Hematopoietic multipotent progenitor cell treated with erythropoietin and hydrocortisone succinate and interleukin-3 and kit ligand, for 8 days (in vitro differentiated cells): ENCODE data around the gene CSF1R.
A peak's percentile ranks its signal among the peaks of the same experiment; 100 is the strongest.

Source experiments
- DNase-seq: peaks from one replicate; pipeline ENCODE4 v3.0.0-alpha.2; 2015

Gene CSF1R

DNA sequence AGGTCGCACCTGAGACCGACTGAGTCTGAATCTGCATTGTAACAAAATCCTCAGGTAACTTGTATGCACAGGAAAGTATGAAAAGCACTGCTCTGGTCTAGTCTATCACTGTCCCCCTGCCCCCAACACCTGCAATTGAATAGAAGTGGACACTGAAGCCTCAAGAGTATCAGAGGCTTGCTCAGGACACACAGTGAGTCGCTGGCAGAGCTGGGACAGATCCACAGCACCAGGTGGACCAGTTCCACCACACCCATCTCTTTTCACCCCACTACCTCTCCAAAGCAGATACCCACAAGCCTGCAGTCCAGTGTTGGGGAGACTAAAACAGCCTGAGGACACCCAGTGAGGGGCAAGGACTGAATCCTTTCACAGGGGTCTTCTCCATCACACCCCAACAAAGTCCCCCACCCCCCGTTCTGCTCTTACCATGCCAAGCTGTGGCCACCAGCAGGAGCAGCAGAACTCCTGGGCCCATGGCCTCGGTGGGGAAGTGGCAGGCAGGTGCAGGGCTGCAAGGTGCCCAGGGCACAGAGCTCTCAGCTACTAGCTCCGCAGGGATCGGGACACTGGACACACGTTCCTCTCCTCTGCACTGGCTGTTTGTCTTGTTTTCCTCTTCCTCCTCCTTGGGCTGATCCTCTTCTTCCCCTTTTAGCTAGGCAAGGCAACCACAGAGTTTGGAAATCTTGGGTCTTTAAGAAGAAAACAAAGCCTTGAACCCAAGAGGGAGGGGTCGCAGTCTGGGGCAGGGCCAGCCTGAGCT, at the start of gene CSF1R:
TSS of gene CSF1R (minus strand) at position 605 of the 766 bp plus-strand sequence. CDS start at position 478, 127 bp downstream.
- no peak for DNase-seq

DNA sequence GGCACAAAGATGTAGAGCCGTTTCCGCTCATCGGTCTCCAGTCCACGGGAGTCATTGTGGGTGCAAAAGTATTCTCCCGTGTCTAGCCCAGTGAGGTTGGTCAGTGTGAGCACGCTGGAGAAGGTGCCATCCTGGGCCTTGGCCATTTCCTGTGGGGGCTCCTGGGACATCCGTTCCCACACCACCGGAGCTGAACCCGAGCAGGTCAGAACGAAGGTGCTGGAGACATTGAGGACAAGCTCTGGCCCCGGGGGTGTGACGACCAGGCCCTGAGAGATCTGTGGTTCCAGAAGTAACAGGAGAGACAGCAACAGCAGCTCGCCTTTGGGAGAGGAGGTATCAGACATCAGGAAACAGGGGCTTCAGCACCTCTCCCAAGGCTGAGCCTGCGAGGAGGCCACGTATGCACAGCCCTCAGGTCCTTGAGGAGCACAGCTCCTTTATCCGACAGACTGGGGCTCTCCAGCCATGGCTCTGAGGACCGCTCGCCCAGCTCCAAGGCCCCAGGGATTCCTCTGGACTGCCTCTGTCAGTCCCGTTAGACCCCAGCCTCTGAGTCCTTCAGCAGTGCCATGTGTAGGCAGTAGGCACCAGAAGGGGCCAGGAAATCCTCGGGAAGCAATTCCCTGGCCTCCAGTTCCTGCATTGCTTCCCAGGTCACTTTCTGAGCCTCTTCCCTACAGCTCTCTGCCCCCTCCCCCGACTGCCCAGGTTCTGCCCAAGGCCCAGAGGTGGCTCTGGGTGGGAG, 49.4 kb upstream of the CSF1R start:
- no peak for DNase-seq

DNA sequence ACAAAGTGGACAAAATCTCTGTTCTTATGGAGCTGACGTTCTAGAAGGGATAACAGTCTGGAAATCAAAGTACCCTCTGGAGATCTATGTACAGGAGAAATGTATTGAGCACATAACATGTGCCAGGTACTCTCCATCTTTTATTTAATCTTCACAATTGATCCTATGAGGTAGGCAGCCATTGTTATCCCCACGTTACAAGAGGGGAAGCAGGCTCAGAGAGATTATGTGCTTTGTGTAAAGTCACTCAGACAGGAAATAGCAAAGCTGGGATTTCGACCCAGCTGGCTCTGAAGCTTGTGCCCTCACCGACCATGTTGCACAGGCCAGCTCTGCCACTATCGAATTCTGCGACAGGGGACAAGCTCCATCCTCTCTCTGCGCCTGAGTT, 47.8 kb upstream of the CSF1R start:
- no peak for DNase-seq

DNA sequence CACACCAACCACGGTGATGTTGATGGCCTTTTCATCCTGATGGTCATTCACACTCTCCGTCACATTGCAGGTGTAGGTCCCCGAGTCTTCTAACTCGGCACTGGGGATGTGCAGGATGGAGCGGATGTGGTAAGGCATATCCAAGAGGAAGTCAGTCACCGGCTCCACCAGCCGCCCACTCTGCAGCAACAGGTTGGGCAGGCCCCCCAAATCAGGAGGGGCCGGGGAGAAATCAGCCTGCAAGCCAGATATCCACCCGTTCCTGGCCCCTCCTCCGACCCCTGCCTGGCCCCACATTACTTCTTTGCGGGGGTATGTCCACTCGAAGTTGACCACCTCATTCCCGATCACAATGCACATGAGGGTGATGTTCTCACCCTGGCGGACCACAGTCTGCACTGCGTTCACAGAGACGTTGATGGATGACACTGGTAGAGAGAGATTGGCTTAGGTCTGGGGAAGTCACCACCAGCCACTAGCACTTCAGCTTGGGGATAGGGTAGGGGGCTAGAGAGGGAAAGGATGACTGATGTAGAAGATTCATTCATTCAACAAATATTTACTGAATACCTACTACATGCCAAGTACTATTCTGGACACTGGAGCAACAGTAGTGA, 47.3 kb upstream of the CSF1R start:
- no peak for DNase-seq

- DNase-seq = no peak
Observed at GRCh38 chr5:150132740-150133139, 46.4 kb upstream of the CSF1R start.

DNA sequence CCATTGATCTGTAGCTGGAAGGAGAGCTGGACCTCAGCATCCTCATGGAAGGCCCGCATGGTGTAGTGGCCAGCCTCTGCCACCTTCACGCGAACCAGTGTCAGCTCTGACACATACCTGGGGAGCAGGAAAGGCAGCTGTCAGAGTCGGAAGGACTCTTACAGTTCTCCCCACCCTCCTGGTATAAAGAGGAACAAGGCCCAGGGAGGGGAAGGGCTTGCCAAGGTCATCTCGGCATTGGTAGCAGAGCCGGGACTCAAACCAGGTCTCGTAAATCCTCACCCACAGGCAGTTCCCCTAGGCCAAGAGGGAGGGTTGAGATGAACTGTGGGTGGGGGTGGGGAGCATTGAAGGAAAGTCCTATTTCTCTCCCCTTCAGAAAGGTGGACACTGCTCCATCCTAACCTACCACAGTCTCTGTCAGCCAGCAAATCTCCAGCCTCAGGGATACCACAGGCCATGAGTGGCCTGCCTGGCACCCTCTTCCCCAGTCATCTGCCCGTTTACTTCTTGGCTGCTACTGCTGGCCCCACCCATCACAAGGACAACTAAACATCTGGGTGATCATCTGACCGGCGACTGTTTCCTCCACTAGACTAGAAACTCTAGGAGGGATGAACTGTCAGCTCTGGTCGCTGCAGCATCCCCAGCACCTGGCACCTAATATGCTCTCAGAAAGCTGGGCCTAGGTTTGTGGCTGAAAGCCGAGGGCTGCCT, 45.8 kb upstream of the CSF1R start:
- DNase-seq = no peak

DNA sequence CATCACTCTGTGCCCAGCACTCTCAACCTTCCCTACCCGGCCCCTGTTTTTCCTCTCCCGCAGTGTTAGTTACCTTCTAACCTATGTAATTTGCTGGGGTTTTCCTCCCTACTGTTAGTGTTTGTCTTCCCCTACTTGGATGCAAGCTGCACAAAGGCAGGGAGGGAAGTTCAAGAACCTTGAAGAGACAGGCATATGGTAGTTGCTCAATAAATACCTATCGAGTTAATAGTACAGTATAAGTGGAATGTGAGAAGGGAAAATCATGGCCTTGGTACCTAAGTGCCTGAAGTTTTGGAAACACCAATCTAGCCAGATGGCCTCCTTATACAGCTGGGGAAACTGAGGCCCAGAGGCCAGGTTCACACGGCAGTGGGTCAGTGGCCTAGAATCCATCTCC, 45.1 kb upstream of the CSF1R start:
- DNase-seq = no peak

- no peak for DNase-seq
Observed at GRCh38 chr5:150130493-150130922, 44.2 kb upstream of the CSF1R start.

DNA sequence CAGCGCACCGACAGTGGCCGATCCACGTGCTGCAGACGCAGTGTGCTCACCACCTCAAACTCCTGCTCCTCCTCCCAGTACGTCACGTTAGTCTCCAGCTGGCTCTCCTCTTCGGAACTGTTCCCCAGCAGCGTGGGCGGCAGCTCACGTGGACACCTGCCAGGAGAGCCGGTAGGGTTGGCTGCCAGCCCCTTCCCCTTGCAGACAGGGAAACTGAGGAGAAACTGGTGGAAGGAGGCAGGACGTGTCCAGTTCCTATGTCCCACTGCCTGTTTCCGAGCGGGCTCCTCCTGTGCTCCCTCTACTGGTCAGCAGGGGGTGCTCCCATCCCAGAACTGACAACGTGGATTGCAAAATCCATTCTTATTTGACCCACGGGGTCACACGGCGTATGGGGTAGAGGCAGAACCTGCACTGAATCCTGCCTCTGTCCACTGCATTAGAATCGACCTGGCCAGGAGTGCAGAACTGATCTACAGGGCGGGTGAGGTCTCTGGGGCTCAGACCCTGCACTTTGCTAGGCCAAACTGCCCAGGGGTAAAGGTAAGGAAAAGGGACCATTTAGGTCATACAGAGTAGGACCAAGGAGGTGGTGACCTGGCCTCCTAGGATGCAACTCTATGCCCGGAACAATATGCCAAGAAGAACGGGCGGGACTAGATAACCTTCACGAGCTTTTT, 43.6 kb upstream of the CSF1R start:
- peak; percentile 68 for DNase-seq

DNA sequence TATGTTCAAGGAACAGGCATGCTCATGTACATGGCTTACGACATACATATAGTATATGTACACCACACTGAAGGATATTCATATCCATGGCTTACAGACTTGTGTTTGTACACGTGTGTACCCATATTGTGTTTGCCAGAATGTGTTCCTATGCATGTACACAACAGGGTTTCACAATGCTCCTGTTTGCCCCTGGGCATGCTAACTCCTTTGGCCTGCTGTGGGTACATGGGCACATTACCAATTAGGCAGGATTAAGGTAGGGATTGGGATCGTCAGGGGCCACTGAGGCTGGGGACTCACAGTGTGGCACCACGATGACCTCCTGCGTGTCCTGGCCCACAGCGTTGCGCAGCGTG, 43.1 kb upstream of the CSF1R start:
- no peak for DNase-seq

DNA sequence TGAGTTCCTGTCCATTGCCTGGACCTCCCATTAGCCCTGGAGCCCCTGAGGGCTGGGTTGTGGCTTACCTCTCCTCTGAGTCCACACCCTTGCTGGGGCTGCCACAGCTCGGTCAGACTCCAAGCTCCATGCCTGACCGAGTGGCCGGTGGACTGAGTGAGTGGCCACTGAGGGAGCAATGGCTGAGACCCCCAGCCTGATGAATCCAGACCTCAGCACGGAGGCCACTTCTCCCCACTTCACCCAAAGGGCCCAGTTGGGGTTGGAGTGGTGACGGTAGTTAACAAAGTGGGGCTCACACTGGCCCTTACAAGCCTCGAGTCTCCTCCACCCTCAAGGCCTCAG, 40.5 kb upstream of the CSF1R start:
- no peak for DNase-seq

- no peak for DNase-seq
Observed at GRCh38 chr5:150126199-150126920, 40.0 kb upstream of the CSF1R start.

DNA sequence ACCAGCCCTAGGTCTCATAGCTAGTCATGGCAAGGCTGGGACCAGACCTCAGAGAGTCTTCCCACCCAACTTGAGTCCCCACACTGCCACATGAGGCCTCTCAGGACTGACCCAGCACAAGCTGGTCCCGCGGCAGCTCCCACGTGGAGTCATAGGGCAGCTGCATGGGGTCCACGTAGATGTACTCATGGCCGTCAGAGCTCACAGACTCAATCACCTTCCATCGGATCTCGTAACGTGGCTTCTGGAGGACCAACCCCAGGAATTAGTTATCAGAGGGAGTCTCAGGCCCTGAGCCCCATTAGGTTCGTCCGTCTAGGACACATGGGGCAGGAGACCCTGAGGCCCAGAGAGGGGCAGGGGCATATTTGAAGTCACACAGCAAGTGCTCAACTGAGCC, 39.0 kb upstream of the CSF1R start:
- no peak for DNase-seq

DNA sequence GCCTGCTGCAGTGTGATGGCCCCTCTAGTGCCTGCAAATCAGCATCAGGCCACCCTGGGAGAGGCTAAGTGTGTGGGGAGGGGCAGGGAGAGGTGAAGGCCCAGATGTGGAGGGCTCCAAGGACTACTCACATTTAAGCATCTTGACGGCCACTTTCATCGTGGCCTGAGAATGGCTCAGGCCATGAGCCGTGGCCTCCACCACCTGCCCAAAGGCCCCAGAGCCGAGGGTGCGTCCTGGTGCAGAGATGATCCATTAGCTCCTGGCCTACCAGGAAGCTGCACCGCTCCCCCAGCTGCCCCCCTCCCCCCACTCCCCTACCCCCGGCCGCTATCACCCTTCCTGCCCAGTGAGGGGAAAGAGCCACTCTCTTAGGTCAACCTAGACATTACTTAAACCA, 38.2 kb upstream of the CSF1R start:
- DNase-seq = no peak

DNA sequence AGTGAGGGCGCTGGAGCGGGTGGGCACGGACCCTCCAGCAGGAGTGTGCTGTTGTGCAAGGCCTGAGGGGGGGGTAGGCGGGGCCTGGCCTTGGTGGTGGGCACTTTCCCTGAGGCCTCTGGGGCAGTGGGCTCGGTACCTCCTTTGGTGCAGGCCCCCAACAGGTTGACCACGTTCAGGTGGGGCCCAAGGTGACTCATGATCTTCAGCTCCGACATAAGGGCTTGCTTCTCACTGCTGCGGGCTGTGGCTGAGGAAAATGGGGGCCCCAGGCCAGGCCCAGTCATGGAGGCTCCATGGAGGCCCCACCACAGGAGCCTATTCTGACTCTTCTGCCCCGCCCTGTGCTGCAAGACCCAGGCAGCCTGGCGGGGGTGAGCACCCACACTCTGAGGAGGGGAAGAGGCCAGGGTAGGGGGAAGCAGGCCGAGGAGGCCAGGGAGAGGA, 37.8 kb upstream of the CSF1R start:
- DNase-seq = no peak

GRCh38 chr5:150123542-150123941, 37.2 kb upstream of the CSF1R start:
- DNase-seq = no peak

GRCh38 chr5:150122536-150123481, 36.5 kb upstream of the CSF1R start:
- DNase-seq = no peak

GRCh38 chr5:150122158-150122510, 35.8 kb upstream of the CSF1R start:
- DNase-seq = peak; percentile 73

- DNase-seq = no peak
Observed at GRCh38 chr5:150121448-150122157, 35.2 kb upstream of the CSF1R start.
